ENCODE data around the gene RNASE9.

GRCh38 chr14:20609215-20610001 lies 48.6 kb upstream of the RNASE9 start:
- TF ChIP-seq POLR2AphosphoS5 (IDR thresholded peaks at IDR 0.05) (peak in 1 of 2 donors; percentile 40), CTCF (IDR thresholded peaks at IDR 0.05) (peak; percentile 92 to 98 (median 94)), EP300 (IDR thresholded peaks at IDR 0.05) (no peak)

Measured in esophagus muscularis mucosa (tissue), 4 donors.